ENCODE results near the gene HCRTR1.

GRCh38 chr1:31647106-31647505 is 29.6 kb downstream of the HCRTR1 start:
- no peak for TF ChIP-seq POLR2A (IDR thresholded peaks at IDR 0.05)
- TF ChIP-seq, protein P1, sequence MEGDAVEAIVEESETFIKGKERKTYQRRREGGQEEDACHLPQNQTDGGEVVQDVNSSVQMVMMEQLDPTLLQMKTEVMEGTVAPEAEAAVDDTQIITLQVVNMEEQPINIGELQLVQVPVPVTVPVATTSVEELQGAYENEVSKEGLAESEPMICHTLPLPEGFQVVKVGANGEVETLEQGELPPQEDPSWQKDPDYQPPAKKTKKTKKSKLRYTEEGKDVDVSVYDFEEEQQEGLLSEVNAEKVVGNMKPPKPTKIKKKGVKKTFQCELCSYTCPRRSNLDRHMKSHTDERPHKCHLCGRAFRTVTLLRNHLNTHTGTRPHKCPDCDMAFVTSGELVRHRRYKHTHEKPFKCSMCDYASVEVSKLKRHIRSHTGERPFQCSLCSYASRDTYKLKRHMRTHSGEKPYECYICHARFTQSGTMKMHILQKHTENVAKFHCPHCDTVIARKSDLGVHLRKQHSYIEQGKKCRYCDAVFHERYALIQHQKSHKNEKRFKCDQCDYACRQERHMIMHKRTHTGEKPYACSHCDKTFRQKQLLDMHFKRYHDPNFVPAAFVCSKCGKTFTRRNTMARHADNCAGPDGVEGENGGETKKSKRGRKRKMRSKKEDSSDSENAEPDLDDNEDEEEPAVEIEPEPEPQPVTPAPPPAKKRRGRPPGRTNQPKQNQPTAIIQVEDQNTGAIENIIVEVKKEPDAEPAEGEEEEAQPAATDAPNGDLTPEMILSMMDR (IDR thresholded peaks at IDR 0.05): no peak

Data from right lobe of liver (tissue), 4 donors.